SK-MEL-5 (cell line): ENCODE data around the gene PKNOX2. TPM values are rescaled to one million over a fixed set of nuclear protein-coding genes. Genes with fewer than 3 reads are reported as not detected.

Experiments used
- DNase-seq: peaks from one replicate; pipeline ENCODE4 v3.0.0-alpha.2; 2016; ENCODE audit warnings: low read depth, low spot score
- in situ Hi-C: cut with HindIII; loops from 2 replicates; pipeline ENCODE4 v1.10.0; 2016; ENCODE audit warnings: low sequenced_read_pairs, high pct_unique_total_duplicates, low pct_unique_long_range_greater_than_20kb
- total RNA-seq: library from RNA; depleted of rRNA; stranded (reverse); fragments of >200 nt; shearing (Covaris generic); gene quantifications from 2 replicates; pipeline ENCODE4 v1.2.3, GENCODE V29; 2014

PKNOX2 gene
- total RNA-seq, 1 experiment from 2014 or later: 1.6 TPM

- no peak for DNase-seq
- in situ Hi-C loops: no loop called here
These were observed 115.3 kb downstream of the PKNOX2 start for GRCh38 chr11:125279676-125280418.

- DNase-seq: no peak
- in situ Hi-C loops: no loop called here
These were observed 116.1 kb downstream of the PKNOX2 start for GRCh38 chr11:125280646-125281045.

GRCh38 chr11:125281831-125282595 lies 117.5 kb downstream of the PKNOX2 start:
- in situ Hi-C loops: no loop called here
- no peak for DNase-seq

- in situ Hi-C loops: no loop called here
These were observed 118.0 kb downstream of the PKNOX2 start for GRCh38 chr11:125282596-125282914.

GRCh38 chr11:125284245-125284850 lies 119.8 kb downstream of the PKNOX2 start:
- DNase-seq: no peak
- in situ Hi-C loops: no loop called here

More at GRCh38 chr11:125282596-125282914, 118.0 kb downstream of the PKNOX2 start:
- no peak for DNase-seq

- in situ Hi-C loops: no loop called here
- no peak for DNase-seq
These were observed 121.3 kb downstream of the PKNOX2 start for GRCh38 chr11:125285844-125286243.

- no peak for DNase-seq
- in situ Hi-C loops: no loop called here
These were observed 121.9 kb downstream of the PKNOX2 start for GRCh38 chr11:125286486-125286885.

GRCh38 chr11:125287491-125288210 lies 123.1 kb downstream of the PKNOX2 start:
- in situ Hi-C loops: no loop called here
- DNase-seq: no peak

GRCh38 chr11:125289419-125290098 lies 125.0 kb downstream of the PKNOX2 start:
- in situ Hi-C loops: no loop called here
- no peak for DNase-seq

GRCh38 chr11:125290263-125290662 lies 125.7 kb downstream of the PKNOX2 start:
- in situ Hi-C loops: no loop called here

GRCh38 chr11:125292100-125292499 lies 127.5 kb downstream of the PKNOX2 start:
- in situ Hi-C loops: no loop called here
- DNase-seq: no peak

More at GRCh38 chr11:125290263-125290662, 125.7 kb downstream of the PKNOX2 start:
- DNase-seq: no peak

GRCh38 chr11:125293596-125293995 lies 129.0 kb downstream of the PKNOX2 start:
- in situ Hi-C loops: no loop called here
- DNase-seq: no peak

GRCh38 chr11:125295931-125296330 lies 131.4 kb downstream of the PKNOX2 start:
- in situ Hi-C loops: no loop called here
- DNase-seq: no peak

- in situ Hi-C loops: no loop called here
- DNase-seq: no peak
These were observed 132.9 kb downstream of the PKNOX2 start for GRCh38 chr11:125297346-125297915.

- DNase-seq: no peak
- in situ Hi-C loops: no loop called here
These were observed 134.6 kb downstream of the PKNOX2 start for GRCh38 chr11:125299061-125299615.

GRCh38 chr11:125299821-125300220 lies 135.3 kb downstream of the PKNOX2 start:
- in situ Hi-C loops: no loop called here
- no peak for DNase-seq

- peak; percentile 44 for DNase-seq
- in situ Hi-C loops: no loop called here
These were observed 136.3 kb downstream of the PKNOX2 start for GRCh38 chr11:125300791-125301218.
